ENCODE measurements around the gene HNRNPUL2.
"Not testable (repeated sequence)": the region's sequence is repeated elsewhere in the genome, so short reads cannot be mapped to it uniquely, and the experiment has no call there.

GRCh38 chr11:62730076-62730475 lies 2.8 kb upstream of the HNRNPUL2 start:
- TF ChIP-seq EZH2 (IDR thresholded peaks at IDR 0.05; ENCODE audit: low read depth, low read length, severe bottlenecking); SAP30 (IDR thresholded peaks at IDR 0.05; ENCODE audit: insufficient read depth, insufficient replicate concordance, low read length); BCL11A (IDR thresholded peaks at IDR 0.05; ENCODE audit: low read depth in 2 of 2, low read length in 2 of 2): not testable (repeated sequence)
- TF ChIP-seq, protein P1, sequence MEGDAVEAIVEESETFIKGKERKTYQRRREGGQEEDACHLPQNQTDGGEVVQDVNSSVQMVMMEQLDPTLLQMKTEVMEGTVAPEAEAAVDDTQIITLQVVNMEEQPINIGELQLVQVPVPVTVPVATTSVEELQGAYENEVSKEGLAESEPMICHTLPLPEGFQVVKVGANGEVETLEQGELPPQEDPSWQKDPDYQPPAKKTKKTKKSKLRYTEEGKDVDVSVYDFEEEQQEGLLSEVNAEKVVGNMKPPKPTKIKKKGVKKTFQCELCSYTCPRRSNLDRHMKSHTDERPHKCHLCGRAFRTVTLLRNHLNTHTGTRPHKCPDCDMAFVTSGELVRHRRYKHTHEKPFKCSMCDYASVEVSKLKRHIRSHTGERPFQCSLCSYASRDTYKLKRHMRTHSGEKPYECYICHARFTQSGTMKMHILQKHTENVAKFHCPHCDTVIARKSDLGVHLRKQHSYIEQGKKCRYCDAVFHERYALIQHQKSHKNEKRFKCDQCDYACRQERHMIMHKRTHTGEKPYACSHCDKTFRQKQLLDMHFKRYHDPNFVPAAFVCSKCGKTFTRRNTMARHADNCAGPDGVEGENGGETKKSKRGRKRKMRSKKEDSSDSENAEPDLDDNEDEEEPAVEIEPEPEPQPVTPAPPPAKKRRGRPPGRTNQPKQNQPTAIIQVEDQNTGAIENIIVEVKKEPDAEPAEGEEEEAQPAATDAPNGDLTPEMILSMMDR (IDR thresholded peaks at IDR 0.05; ENCODE audit: control extremely low read depth in 1 of 3, insufficient read depth in 1 of 3, low read depth in 1 of 3, low read length in 3 of 3) = not testable (repeated sequence)
- TF ChIP-seq, protein P2, sequence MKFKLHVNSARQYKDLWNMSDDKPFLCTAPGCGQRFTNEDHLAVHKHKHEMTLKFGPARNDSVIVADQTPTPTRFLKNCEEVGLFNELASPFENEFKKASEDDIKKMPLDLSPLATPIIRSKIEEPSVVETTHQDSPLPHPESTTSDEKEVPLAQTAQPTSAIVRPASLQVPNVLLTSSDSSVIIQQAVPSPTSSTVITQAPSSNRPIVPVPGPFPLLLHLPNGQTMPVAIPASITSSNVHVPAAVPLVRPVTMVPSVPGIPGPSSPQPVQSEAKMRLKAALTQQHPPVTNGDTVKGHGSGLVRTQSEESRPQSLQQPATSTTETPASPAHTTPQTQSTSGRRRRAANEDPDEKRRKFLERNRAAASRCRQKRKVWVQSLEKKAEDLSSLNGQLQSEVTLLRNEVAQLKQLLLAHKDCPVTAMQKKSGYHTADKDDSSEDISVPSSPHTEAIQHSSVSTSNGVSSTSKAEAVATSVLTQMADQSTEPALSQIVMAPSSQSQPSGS (IDR thresholded peaks at IDR 0.05; ENCODE audit: low read length) = not testable (repeated sequence)
